GM23338 (cell line): ENCODE data around the gene SRP72. TPM values are rescaled to one million over a fixed set of nuclear protein-coding genes. Genes with fewer than 3 reads are reported as not detected.

Experiments
- ATAC-seq: fragments of 200-7000 bp; cut with Tn5 transposase; 3 replicates; pipeline ENCODE4 v1.9.1; 2020
- DNase-seq: peaks from one replicate; pipeline ENCODE4 v3.0.0-alpha.2; 2015; ENCODE audit warnings: low spot score
- H2AFZ ChIP-seq: fragments of 200-600 bp; sonication (generic); 2 replicates; pipeline ENCODE4 v1.8.0; 2016; ENCODE audit warnings: antibody characterized with exemption, mild to moderate bottlenecking, moderate library complexity
- H3F3A ChIP-seq: fragments of 200-600 bp; sonication (generic); replicated peaks from 2 replicates; pipeline ENCODE4 v1.8.0; 2017; ENCODE audit warnings: antibody characterized with exemption, mixed run types, low read depth
- H3K27ac ChIP-seq: fragments of 200-600 bp; sonication (generic); 2 replicates; pipeline ENCODE4 v1.6.1; 2016; ENCODE audit warnings: low read depth
- H3K27me3 ChIP-seq: fragments of 200-600 bp; sonication (generic); 2 replicates; pipeline ENCODE4 v1.8.0; 2016; ENCODE audit warnings: mild to moderate bottlenecking, mixed run types, moderate library complexity; ENCODE audit not compliant: insufficient read depth
- H3K36me3 ChIP-seq: fragments of 200-600 bp; sonication (generic); 2 replicates; pipeline ENCODE4 v1.8.0; 2016; ENCODE audit warnings: mild to moderate bottlenecking; ENCODE audit not compliant: insufficient read depth
- H3K4me1 ChIP-seq: fragments of 200-600 bp; sonication (generic); 2 replicates; pipeline ENCODE4 v1.8.0; 2016; ENCODE audit warnings: mild to moderate bottlenecking, moderate library complexity; ENCODE audit not compliant: insufficient read depth
- H3K4me2 ChIP-seq: fragments of 200-600 bp; sonication (generic); 2 replicates; pipeline ENCODE4 v1.7.1; 2017; ENCODE audit warnings: mixed run types
- H3K4me3 ChIP-seq: fragments of 200-600 bp; sonication (generic); 2 replicates; pipeline ENCODE4 v1.6.1; 2016; ENCODE audit warnings: mixed run types
- H3K79me2 ChIP-seq: fragments of 200-600 bp; sonication (generic); replicated peaks from 2 replicates; pipeline ENCODE4 v1.8.0; 2017; ENCODE audit warnings: mild to moderate bottlenecking; ENCODE audit not compliant: insufficient read depth
- H3K9me2 ChIP-seq: fragments of 200-600 bp; sonication (generic); 2 replicates; pipeline ENCODE4 v1.8.0; 2017; ENCODE audit not compliant: insufficient read depth
- H4K20me1 ChIP-seq: fragments of 200-600 bp; sonication (generic); replicated peaks from 2 replicates; pipeline ENCODE4 v1.8.0; 2017; ENCODE audit warnings: mild to moderate bottlenecking; ENCODE audit not compliant: insufficient read depth
- H3K27ac Mint-ChIP-seq: 2 replicates; pipeline ENCODE4 v1.8.0; 2020; ENCODE audit warnings: inconsistent platforms, mild to moderate bottlenecking, moderate library complexity, mixed read lengths
- H3K27me3 Mint-ChIP-seq: 3 replicates; pipeline ENCODE4 v1.8.0; 2022; ENCODE audit warnings: low read depth, mild to moderate bottlenecking, moderate library complexity, mixed read lengths, inconsistent platforms; ENCODE audit not compliant: insufficient read depth, poor library complexity
- H3K36me3 Mint-ChIP-seq: 3 replicates; pipeline ENCODE4 v1.8.0; 2021; ENCODE audit warnings: low read depth, mild to moderate bottlenecking, inconsistent platforms, moderate library complexity, mixed read lengths
- H3K4me1 Mint-ChIP-seq: 3 replicates; pipeline ENCODE4 v1.8.0; 2020; ENCODE audit warnings: mild to moderate bottlenecking, inconsistent platforms, mixed read lengths
- H3K4me3 Mint-ChIP-seq: 3 replicates; pipeline ENCODE4 v1.8.0; 2021; ENCODE audit warnings: moderate library complexity, mild to moderate bottlenecking, inconsistent platforms, mixed read lengths
- H3K9me3 Mint-ChIP-seq: 3 replicates; pipeline ENCODE4 v1.8.0; 2020; ENCODE audit warnings: moderate library complexity, mild to moderate bottlenecking, inconsistent platforms, mixed read lengths
- CREB1 ChIP-seq: fragments of 250-450 bp; sonication (Bioruptor Pico); IDR thresholded peaks from 2 replicates; pipeline ENCODE4 v1.5.0; 2020; ENCODE audit warnings: low read depth, mild to moderate bottlenecking, moderate library complexity
- EZH2 ChIP-seq: fragments of 200-600 bp; sonication (generic); IDR thresholded peaks from one replicate; pipeline ENCODE4 v1.8.0; 2017; ENCODE audit warnings: antibody characterized with exemption, mild to moderate bottlenecking, low read depth; ENCODE audit not compliant: unreplicated experiment
- EZH2phosphoT487 ChIP-seq: fragments of 200-600 bp; sonication (generic); IDR thresholded peaks from one replicate; pipeline ENCODE4 v1.8.1; 2018; ENCODE audit warnings: antibody characterized with exemption; ENCODE audit not compliant: unreplicated experiment
- JUNB ChIP-seq: IDR thresholded peaks from one replicate; pipeline ENCODE4 v1.6.1; 2016; ENCODE audit warnings: antibody characterized with exemption; ENCODE audit not compliant: unreplicated experiment
- NANOG ChIP-seq: IDR thresholded peaks from 2 replicates; pipeline ENCODE4 v1.6.1; 2016; ENCODE audit warnings: antibody characterized with exemption, borderline replicate concordance
- POLR2AphosphoS5 ChIP-seq: IDR thresholded peaks from 2 replicates; pipeline ENCODE4 v1.6.1; 2016; ENCODE audit warnings: antibody characterized with exemption, low read depth
- STAT1 ChIP-seq: IDR thresholded peaks from one replicate; pipeline ENCODE4 v1.6.1; 2016; ENCODE audit warnings: antibody characterized with exemption; ENCODE audit not compliant: unreplicated experiment
- ZNF114 ChIP-seq: fragments of 250-450 bp; sonication (Bioruptor Pico); IDR thresholded peaks from 2 replicates; pipeline ENCODE4 v1.5.0; 2020; ENCODE audit warnings: mild to moderate bottlenecking, moderate library complexity
- polyA plus RNA-seq: library from polyadenylated mRNA; unstranded; fragments of >200 nt; fragmentation: Nextera tagmentation; extraction: Ambion mirVana; gene quantifications from 2 replicates; pipeline ENCODE4 v1.2.1, GENCODE V29; 2016
- total RNA-seq: library from RNA; depleted of rRNA; stranded (reverse); fragments of >200 nt; shearing (Covaris generic); gene quantifications from 2 replicates; pipeline ENCODE4 v1.2.3, GENCODE V29; 2014; rRNA removed
- TF ChIP-seq, protein P1 (sequence below): IDR thresholded peaks from 2 replicates; pipeline ENCODE4 v1.6.1; 2016; ENCODE audit warnings: antibody characterized with exemption
- TF ChIP-seq, protein P2 (sequence below), 2 experiments: fragments of 200-600 bp in 1 of 2; sonication (generic) in 1 of 2; conservative IDR thresholded peaks; 2 replicates each; pipeline versions ENCODE4 v1.5.1 to v1.6.1; 2016 to 2017; ENCODE audit warnings: antibody characterized with exemption in 2 of 2, low read depth in 2 of 2, mild to moderate bottlenecking in 2 of 2, moderate library complexity in 1 of 2

SRP72 gene
- total and polyA plus RNA-seq, 2 experiments from 2014 or later: 84.6 to 174 TPM

DNA sequence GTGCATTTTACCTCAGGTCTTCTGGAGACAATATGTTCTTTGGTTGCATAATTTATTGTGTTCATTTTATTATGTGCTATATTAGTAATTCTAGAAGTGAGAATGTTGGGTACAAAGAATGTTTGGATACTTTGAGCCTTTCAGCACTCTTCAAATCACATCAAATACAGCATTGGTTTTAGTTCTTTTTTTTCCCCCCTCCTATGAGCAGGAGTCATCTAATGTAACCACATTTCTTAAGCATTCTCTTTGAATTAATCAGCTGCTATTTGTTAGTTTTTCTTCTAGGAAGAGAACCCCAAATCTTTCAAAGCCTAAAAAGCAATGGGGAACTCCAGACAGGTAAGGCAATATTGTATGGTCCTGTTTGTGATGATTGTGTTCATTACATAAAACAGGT is 84.9 kb downstream of the SRP72 start:
- H3K36me3 Mint-ChIP-seq: no peaks in the 10 kb centered on the region
- ATAC-seq (no peak), DNase-seq (no peak)
- no peak overlapping the region for H3K4me2 ChIP-seq
- no peaks in the 10 kb centered on the region for H3K4me1 ChIP-seq
- no peak for TF ChIP-seq ZNF114 (CRISPR knock-in tag)
- no peak for TF ChIP-seq CREB1 (CRISPR knock-in tag)
- no peak for TF ChIP-seq JUNB
- TF ChIP-seq, protein P1, sequence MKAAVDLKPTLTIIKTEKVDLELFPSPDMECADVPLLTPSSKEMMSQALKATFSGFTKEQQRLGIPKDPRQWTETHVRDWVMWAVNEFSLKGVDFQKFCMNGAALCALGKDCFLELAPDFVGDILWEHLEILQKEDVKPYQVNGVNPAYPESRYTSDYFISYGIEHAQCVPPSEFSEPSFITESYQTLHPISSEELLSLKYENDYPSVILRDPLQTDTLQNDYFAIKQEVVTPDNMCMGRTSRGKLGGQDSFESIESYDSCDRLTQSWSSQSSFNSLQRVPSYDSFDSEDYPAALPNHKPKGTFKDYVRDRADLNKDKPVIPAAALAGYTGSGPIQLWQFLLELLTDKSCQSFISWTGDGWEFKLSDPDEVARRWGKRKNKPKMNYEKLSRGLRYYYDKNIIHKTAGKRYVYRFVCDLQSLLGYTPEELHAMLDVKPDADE: no peak
- no peak for TF ChIP-seq EZH2
- TF ChIP-seq POLR2AphosphoS5: no peak
- TF ChIP-seq, protein P2, sequence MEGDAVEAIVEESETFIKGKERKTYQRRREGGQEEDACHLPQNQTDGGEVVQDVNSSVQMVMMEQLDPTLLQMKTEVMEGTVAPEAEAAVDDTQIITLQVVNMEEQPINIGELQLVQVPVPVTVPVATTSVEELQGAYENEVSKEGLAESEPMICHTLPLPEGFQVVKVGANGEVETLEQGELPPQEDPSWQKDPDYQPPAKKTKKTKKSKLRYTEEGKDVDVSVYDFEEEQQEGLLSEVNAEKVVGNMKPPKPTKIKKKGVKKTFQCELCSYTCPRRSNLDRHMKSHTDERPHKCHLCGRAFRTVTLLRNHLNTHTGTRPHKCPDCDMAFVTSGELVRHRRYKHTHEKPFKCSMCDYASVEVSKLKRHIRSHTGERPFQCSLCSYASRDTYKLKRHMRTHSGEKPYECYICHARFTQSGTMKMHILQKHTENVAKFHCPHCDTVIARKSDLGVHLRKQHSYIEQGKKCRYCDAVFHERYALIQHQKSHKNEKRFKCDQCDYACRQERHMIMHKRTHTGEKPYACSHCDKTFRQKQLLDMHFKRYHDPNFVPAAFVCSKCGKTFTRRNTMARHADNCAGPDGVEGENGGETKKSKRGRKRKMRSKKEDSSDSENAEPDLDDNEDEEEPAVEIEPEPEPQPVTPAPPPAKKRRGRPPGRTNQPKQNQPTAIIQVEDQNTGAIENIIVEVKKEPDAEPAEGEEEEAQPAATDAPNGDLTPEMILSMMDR (conservative IDR thresholded peaks at IDR 0.05; ENCODE audit: low read depth in 2 of 2): no peak
- no peak for TF ChIP-seq NANOG
- no peak for TF ChIP-seq STAT1
- TF ChIP-seq EZH2phosphoT487: no peak
- H3K27ac ChIP-seq: no peak overlapping the region
- H3K27me3 ChIP-seq: no peaks in the 10 kb centered on the region
- H3K9me3 Mint-ChIP-seq: no peaks in the 10 kb centered on the region
- H3K27ac Mint-ChIP-seq: no peak overlapping the region
- H3K4me1 Mint-ChIP-seq: peaks cover 3% of the 10 kb centered on the region; the same call in 2 of the 3 replicates
- H3K27me3 Mint-ChIP-seq: no peaks in the 10 kb centered on the region
- no peaks in the 10 kb centered on the region for H3K79me2 ChIP-seq
- no peaks in the 10 kb centered on the region for H3F3A ChIP-seq
- no peaks in the 10 kb centered on the region for H4K20me1 ChIP-seq
- no peak overlapping the region for H3K4me3 ChIP-seq
- no peak overlapping the region for H2AFZ ChIP-seq
- no peak overlapping the region for H3K4me3 Mint-ChIP-seq
- no peaks in the 10 kb centered on the region for H3K36me3 ChIP-seq
- H3K9me2 ChIP-seq: peaks cover 4% of the 10 kb centered on the region; the same call in 1 of the 2 replicates

Other genes with a start within 250 kb of the SRP72 start
- 10.8 and 12.2 TPM in 2 replicates for gene AASDH, start 80.1 kb upstream of the SRP72 start, total RNA-seq
- 35.6 and 38.4 TPM in 2 replicates for gene AASDH, start 80.1 kb upstream of the SRP72 start, polyA plus RNA-seq
- 87.4 and 96.8 TPM in 2 replicates for gene PPAT, start 32.0 kb upstream of the SRP72 start, total RNA-seq
- 56.3 and 63.0 TPM in 2 replicates for gene PPAT, start 32.0 kb upstream of the SRP72 start, polyA plus RNA-seq
- 366 and 390 TPM in 2 replicates for gene PAICS, start 31.4 kb upstream of the SRP72 start, total RNA-seq
- 260 and 300 TPM in 2 replicates for gene PAICS, start 31.4 kb upstream of the SRP72 start, polyA plus RNA-seq
- gene ARL9, start 38.2 kb downstream of the SRP72 start, total RNA-seq: not detected in 2 replicates
- 0.37 TPM in 2 replicates for gene ARL9, start 38.2 kb downstream of the SRP72 start, polyA plus RNA-seq
- gene HOPX, start 213.7 kb downstream of the SRP72 start, total RNA-seq: not detected in 2 replicates
- gene HOPX, start 213.7 kb downstream of the SRP72 start, polyA plus RNA-seq: not detected in 2 replicates